ENCODE results near the gene UBAP2.
"Not testable (repeated sequence)": the region's sequence is repeated elsewhere in the genome, so short reads cannot be mapped to it uniquely, and the experiment has no call there.

The UBAP2 gene

DNA sequence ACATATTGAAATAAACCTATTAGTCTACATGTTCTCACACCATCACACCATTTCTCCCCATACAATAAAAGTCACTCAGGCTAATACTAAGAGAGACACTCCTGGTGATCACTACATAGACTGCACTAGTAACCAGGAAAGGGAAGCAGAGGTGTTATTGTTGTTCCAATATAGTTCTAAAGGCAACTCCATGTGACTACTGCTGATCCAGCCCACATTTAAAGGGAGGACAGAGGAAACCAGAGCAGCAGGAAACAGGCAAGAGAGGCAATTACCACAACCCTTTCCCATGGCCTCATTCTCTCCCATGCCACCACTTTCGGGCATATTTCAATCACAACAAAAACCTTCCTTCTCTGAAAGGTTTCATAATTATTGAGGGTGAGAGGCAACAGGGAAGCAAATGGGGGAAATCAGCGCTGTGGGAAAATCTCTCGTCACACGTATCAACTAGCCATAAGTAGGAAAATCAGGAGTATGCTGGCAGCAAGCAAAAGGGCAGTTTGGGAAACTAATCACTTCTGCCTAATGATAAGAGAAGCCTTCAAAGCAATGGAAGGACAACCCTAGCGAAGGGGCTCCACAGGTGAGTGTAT, 1.8 kb downstream of the UBAP2 start:
- peak; percentile 32 for DNase-seq

DNA sequence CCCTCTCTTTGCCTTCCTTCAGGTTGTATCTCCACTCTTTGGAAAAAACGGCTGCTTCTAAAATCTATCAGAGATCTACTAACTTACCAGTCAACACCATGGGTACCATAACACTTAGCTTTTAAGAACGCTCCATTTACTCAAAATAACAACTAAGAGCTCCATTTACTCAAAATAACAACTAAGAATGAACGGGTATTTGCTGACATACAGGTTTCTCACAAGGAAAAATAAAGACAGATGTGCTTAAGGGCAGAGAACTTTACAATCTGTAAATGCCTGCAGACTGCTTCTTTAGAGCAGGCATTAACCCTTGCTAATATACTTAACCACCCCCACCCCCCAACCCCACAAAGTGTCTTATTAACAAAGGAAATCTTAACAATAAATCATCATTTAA, 2.8 kb downstream of the UBAP2 start:
- DNase-seq, result no peak

DNA sequence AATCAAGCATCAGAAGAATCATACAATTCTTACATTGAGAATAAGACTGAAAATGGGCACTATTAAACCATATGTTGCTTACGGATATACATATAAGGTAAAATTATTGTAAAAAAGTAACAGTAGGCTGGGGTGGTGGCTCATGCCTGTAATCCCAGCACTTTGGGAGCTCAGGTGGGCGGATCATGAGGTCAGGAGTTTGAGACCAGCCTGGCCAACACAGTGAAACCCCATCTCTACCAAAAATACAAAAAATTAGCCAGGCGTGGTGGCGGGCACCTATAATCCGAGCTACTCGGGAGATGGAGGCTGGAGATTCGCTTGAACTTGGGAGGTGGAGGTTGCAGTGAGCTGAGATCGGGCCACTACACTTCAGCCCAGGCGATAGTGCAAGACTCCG, 6.6 kb downstream of the UBAP2 start:
- not testable (repeated sequence) for DNase-seq

DNA sequence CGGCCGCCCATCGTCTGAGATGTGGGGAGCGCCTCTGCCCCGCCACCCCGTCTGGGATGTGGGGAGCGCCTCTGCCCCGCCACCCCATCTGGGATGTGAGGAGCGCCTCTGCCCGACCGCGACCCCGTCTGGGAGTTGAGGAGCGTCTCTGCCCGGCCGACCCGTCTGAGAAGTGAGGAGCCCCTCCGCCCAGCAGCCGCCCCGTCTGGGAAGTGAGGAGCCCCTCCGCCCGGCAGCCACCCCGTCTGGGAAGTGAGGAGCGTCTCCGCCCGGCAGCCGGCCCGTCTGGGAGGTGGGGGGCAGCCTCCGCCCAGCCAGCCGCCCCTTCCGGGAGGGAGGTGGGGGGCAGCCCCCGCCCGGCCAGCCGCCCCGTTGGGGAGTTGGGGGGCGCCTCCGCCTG, 9.8 kb downstream of the UBAP2 start:
- not testable (repeated sequence) for DNase-seq

DNA sequence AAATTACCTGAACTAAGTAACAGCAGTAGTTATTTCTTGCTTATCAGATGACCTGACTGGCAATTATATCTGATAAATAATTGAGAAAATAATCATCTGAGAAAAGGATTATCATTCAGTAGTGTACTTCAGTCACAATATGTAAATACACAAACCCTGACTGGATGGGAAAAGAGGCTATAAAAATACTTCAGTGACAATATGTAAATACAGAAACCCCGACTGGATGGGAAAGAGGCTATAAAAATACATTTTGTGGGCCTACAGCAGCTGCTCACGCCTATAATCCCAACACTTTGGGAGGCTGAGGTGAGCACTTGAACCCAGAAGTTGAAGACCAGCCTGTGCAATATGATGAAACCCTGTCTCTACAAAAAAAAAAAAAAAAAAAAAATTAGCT, 11.1 kb downstream of the UBAP2 start:
- DNase-seq, result no peak

DNA sequence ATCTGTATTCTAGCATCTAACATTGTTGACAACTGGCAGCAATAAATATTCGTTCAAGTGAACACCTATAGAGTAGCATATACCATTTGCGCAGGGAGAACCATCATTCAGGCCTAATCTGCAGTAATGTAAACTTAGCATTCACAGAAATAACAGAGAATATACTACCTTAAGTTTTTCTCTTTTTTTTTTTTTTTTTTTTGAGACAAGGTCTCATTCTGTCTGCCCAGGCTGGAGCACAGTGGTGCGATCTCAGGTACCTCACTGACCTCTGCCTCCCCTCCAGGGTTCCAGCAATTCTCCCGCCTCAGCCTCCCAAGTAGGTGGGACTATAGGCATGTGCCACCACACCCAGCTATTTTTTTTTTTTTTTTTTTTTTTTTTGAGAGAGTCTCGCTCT, 12.1 kb downstream of the UBAP2 start:
- no peak for DNase-seq

DNA sequence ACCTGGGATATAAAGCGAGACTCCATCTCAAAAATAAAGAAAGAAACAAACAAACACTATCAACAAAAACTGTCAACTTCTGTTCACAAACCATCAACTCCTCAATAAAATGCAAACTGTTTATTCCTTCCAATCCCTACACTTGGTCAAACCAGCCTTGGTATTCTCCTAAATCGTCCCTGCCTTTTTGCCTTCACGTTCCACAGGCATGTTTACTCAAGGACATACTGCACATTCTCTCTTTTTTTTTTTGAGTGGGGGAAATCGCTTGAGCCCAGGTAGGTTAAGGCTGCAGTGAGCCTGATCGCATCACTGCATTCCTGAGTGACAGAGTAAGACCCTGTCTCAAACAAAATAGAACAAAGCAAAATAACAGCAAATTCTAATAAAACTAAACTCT, 13.0 kb downstream of the UBAP2 start:
- no peak for DNase-seq

DNA sequence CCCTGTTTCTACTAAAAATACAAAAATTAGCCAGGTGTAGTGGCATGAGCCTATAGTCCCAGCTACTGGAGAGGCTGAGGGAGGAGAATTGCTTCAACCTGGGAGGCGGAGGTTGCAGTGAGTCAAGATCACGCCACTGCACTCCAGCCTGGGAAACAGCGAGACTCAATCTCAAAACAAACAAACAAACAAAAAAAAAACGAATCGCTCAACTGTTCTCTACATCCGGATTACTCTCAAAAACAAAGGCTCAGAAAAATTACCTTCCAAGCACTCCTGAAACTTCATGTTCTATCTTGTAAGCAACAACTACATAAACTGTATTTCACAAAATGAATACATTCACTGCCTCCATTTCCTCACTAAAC, 14.0 kb downstream of the UBAP2 start:
- no peak for DNase-seq

DNA sequence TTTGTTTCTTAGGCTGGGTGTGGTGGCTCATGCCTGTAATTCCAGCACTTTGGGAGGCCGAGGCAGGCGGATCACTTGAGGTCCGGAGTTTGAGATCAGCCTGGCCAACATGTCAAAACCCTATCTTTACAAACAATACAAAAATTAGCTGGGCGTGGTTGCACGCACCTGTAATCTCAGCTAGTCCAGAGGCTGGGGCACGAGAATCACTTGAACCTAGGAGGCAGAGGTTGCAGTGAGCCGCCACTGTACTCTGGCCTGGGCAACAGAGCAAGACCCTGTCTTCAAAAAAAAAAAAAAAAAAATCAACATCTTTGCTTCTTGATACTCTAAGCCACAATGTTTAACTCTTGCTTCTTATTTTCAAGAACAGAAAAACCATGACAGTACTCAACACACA, 16.1 kb downstream of the UBAP2 start:
- no peak for DNase-seq

DNA sequence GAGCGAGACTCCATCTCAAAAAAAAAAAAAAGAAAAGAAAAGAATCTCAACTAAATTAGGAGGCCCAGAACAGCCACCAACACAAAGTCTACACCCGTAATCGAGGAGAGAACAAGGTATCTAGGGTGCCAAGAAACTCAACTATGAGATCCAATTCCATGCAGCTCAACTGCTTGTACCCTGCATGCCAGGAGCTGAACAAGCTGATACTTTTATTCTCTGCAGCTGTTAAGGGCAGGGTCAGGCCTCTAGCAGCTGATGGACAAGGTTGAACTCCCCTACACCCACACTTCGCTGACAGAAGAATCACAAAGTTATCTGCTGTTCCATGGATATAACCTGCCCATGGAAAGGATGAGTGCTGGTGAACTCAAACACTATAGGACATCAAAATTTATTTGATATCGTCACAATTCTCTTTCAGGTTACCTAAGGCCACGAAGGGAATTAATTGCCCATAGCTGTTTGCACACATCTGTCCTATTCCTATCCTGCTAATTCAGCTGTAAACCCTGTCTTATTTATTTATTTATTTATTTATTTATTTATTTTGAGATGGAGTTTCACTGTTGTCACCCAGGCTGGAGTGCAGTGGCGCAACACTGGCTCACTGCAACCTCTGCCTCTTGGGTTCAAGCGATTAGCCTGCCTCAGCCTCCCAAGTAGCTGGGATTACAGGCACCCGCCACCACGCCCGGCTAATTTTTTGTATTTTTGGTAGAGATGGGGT, 20.7 kb downstream of the UBAP2 start:
- no peak for DNase-seq

DNA sequence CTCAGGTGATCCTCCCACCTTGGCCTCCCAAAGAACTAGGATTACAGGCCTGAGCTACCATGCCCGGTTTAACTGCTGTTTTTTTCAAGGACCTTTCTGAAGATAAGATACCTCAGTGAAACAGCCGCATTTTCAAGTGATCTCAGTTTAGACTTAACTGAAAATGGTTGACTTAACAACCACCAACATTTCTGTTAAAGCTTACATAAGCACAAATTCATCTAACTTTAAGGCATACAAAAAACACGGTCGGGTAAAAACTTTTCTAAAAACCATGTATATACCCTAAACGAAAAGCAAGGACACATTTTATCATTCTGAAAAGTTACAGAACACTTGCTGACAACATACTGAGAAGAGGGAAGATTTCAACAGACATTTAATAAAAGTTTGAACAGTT, 22.9 kb downstream of the UBAP2 start:
- no peak for DNase-seq

DNA sequence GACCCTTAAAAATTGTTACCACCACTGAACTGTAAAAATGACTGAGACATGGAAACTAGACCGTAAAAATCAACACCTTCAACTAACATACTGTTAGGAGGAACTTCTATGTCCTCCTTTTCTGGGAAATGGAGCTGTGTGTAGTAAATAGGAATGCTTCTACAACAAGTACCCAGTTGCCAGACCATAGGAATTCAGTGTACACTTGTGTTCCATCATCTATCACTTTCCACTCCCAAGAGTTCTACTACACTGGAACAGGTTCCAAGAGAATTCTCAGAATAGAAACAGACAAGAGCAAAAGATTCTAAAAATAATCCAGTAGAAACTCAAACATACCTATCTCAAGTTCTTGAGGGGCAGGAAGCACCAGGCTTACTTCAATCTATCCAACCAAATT, 23.6 kb downstream of the UBAP2 start:
- no peak for DNase-seq

DNA sequence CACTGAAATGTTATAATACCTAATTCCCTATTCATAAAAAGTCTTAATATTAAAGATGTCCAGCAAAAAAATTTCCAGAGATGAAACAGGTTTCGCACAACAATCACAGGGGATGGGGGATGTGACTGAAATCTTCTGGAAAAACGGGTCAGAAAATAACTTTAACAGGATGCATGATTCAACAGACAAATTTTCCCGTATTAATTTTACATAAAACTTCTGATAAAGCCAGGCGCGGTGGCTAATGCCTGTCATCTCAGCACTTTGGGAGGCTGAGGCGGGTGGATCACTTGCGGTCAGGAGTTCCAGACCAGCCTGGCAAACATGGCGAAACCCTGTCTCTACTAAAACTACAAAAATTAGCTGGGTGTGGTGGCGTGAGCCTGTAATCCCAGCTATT, 24.2 kb downstream of the UBAP2 start:
- not testable (repeated sequence) for DNase-seq

DNA sequence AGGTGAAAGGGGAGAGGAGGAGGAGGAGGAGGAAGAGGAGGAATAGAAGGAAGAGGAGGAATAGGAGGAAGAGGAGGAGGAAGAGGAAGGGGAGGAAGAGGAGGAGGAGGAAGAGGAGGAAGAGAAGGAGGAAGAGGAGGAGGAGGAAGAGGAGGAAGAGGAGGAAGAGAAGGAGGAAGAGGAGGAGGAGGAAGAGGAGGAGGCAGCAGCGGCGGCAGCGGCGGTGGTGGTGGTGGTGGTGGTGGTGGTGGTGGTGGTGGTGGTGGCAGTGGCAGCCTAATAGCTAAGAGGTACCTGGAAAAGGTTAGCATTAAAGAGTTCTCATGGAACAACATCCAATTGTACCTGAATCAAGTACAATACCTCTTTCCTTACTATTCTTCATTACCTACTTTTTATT, 32.5 kb downstream of the UBAP2 start:
- DNase-seq, result no peak

DNA sequence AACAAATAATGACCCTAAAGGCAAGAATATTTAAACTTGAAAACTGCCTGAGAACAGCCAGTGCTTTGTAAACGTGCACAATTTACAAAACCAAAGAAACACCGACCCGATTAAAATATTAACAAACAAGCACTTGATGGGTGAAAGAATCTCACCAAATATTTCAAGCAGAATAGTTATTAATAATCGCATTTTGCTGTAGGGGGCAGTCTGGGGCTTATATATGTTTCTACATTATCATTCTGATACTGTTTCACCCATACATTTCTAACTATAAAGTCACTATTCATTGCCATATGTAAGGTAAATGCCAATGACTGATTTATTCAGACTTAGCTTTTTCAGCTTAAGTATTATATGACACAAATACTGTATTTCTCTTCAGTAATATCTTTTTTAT, 37.7 kb downstream of the UBAP2 start:
- no peak for DNase-seq

DNA sequence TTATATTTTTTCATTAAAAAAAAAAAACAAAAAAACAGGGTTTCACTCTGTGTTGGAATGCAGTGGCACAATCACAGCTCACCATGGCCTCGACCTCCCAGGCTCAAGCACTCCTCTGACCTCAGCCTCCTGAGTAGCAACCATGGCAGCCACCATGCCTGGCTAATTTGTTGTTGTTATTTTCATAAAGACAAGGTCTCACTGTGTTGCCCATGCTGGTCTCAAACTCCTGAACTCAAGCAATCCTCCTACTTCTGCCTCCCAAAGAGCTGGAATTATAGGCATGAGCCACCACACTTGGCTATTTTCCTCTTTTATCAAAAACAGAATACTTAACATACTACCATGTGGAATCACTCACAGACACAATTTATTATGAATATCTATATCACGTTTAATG, 46.7 kb downstream of the UBAP2 start:
- no peak for DNase-seq

DNA sequence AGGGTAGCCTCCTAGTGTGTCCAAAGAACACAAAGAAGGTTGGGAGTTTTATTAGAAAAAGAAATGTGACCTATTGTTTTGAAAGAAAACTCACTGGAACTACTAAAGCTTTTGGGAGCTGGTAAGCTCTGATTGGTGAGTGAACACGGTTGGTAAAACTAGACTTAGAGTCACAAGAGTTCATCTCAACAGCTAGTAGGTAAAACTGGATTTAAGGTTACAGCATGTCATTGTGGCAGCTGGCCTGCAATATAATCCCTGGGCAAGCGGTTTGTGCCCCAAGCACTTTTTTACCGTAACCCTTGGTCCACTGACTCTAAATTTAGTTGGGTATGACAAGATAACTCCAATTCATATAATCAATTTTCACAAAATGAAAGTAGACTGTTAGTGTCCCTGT, 47.4 kb downstream of the UBAP2 start:
- no peak for DNase-seq

DNA sequence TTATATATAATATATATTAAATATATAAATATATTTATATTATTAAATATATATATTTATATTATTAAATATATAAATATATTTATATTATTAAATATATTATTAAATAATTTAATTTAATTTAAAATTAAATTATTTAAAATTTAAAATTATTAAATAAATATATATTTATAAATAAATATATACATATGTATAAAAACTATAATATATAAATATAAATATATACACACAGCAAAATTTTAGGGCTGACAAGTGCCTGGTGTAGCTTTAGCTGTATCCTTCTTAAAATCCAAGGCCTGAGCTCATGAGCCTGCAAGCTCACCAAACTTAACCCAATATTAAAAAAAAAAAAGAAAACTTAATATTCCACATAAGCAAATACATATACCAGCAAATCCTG, 53.2 kb downstream of the UBAP2 start:
- DNase-seq, result no peak

DNA sequence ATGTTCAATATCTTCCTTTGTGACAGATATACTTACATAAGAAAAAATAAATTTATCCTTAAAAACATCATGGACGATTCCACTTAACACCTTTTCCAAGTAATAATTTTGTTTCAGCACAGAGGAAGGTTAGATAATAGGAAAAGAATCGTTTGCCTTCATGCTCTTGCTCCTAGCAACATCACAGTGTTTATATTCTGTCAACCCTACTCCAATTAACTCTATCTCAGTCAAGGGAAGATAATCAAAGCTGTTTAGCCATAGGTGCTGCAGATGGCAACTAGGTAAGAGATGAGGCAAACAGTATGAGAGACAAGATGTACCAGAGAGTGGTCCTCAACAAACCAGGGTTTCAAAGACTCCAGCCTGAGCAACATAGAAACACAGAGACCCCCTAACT, 55.6 kb downstream of the UBAP2 start:
- no peak for DNase-seq

DNA sequence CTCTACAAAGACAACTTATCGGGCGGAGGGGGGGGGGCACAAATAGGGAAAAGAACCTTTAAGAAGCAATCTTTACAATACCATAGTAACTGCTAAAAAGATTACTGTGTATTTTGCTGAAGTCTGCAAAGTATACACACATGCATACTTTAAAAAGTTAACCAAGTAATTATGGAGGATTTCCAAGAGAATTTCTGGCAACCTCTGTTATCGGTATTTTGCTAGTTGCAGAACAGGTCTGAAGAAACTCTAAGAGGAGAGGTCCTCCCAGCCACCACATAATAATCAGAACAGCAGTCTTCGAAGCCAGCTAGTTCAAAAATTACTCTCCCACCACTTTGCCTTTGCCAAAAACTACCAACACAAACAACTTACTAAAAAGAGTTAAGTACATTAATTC, 56.1 kb downstream of the UBAP2 start:
- DNase-seq, result no peak

DNA sequence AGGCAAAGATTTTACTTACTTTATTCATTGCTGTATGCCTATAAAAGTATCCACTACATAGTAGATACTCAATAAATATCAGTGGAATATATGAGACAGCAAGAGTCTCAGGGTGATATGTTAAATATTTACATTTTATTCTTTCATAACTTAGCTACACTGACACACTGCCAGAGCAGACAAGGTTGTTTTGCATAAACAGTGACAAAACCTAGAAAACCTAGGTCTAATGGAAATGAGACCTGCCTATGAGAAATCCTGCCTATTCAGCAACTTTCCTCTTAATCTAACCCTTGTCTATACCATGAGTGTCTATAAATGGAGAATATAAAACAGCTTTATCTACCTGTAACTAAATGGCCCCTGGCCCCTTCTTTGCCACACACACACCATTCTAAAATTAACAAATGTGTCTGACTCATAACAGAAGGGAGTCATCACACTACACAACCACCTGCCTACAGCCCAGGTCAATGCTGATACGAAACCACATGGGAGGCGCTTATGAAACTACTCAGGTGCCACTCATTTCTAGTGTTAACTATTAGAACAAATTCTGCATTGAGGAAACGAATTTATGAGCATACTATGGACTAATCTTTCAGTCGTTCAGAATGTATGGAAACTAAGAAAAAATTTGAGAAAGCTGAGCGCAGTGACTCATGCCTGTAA, 60.3 kb downstream of the UBAP2 start:
- peak; percentile 80 for DNase-seq

DNA sequence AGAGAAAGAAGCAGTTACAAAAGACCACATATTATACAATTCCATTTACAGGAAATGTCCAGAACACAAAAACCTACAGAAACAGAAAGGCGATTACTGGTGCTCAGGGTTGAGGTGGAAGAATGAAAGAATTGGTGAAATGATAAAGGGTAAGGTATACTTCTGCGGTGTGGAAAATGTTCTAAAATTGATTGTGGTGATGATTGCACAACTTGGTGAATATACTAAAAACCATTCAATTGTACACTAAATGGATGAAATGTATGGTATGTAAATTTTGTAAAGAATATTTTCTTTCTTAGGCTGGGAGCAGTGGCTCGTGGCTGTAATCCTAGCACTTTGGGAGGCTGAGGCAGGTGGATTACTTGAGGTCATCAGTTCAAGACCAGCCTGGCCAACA, 72.3 kb downstream of the UBAP2 start:
- no peak for DNase-seq

DNA sequence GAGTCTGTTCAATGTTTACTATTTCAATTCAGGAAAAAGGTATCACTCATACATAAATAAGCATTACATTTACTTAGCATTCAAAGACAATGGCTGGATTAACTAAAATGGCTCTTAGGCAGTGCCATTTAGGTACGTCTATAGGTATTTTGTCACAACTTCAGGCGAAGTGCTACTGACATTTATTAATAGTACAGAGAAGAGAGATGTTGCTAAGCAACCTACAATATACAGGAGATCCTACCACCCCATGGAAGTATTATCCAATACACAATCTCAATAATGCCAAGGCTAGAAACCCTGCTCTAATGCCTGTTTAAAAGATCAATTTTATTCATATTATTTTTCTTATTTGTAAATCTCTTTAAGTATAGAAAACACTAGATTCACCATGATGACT, 76.0 kb downstream of the UBAP2 start:
- DNase-seq, result no peak

DNA sequence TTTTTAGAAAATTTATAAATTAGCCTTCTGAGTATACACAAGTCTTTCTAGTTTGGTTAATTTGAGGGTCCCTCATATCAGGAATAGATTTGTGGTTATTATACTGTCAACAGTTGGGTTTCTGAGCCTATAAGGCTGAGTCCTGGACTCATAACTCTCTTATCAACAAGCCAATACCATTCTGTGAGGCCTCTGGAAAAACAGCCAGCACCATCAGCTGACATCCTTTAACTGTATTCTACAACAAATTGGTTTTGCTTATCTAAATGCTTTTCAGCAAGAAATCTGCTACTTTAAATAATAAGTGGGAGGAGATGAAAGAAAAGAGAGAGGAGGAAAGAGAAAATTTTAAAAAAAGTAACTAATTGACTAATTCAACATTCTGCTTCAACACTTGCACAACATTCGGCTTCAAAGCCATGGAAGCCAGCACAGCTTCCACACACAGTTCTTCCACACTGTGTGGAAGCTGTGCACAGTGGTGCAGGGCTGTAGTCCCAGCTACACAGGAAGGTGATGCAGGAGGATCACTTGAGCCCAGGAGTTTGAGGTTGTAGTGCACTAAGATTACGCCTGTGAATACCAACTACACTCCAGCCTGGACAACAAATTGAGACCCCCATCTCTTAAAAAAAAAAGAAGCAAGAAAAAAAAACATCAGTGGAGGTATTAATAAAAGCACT, 84.5 kb downstream of the UBAP2 start:
- DNase-seq, result no peak
